ENCODE measurements around the gene SOBP. TPM values are rescaled to one million over a fixed set of nuclear protein-coding genes. Genes with fewer than 3 reads are reported as not detected.

SOBP gene
- total RNA-seq, 1 donor from 2014 or later: 16.1 TPM

DNA sequence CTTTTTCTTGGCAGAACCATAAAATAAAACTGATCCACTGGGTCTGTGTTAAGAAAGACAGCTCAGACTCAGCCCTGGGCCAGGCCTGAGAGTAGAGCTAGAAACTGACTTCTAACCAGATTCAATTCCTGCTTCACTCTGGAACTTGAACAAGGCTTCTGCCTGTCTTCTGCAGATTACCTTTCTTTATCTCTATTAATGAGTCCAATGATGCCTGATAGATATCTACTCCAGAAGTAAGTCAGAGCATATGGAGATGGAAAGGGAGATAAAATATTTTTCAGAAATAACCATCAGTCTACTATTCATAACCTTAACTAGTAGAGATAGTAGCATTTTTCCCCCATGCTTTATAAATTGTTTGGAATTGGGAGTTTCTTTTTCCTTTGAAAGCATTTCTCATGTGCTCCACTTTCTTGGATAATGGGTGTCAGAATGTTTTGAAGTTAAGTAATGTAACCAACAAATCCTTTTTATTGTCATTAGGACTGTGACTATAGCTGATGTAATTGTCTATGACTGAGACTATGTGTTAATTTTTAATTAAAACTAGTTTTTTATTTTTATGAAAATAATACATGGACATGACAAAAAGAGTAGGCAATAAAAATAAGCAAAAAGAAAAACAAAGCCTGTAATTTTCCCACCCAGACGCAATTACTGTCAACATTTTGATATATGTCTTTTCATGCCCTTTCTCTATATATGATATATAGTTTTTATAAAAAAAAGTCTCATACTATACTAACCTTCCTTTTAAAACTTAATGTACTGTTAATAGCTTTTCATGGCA, 7.2 kb downstream of the SOBP start:
- Mint-ChIP-seq H3K27me3 (ENCODE audit: unreplicated experiment) (no peaks in the 10 kb centered on the region), H3K36me3 (ENCODE audit: unreplicated experiment) (no peaks in the 10 kb centered on the region), H3K4me1 (ENCODE audit: low read depth, unreplicated experiment) (peaks cover 11% of the 10 kb centered on the region), H3K27ac (ENCODE audit: unreplicated experiment) (no peak overlapping the region), H3K4me3 (ENCODE audit: unreplicated experiment) (no peak overlapping the region), H3K9me3 (ENCODE audit: unreplicated experiment) (no peaks in the 10 kb centered on the region)
- TF ChIP-seq, protein P1, sequence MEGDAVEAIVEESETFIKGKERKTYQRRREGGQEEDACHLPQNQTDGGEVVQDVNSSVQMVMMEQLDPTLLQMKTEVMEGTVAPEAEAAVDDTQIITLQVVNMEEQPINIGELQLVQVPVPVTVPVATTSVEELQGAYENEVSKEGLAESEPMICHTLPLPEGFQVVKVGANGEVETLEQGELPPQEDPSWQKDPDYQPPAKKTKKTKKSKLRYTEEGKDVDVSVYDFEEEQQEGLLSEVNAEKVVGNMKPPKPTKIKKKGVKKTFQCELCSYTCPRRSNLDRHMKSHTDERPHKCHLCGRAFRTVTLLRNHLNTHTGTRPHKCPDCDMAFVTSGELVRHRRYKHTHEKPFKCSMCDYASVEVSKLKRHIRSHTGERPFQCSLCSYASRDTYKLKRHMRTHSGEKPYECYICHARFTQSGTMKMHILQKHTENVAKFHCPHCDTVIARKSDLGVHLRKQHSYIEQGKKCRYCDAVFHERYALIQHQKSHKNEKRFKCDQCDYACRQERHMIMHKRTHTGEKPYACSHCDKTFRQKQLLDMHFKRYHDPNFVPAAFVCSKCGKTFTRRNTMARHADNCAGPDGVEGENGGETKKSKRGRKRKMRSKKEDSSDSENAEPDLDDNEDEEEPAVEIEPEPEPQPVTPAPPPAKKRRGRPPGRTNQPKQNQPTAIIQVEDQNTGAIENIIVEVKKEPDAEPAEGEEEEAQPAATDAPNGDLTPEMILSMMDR (IDR thresholded peaks at IDR 0.05; ENCODE audit: partially characterized antibody, unreplicated experiment): no peak
- DNase-seq: no peak

DNA sequence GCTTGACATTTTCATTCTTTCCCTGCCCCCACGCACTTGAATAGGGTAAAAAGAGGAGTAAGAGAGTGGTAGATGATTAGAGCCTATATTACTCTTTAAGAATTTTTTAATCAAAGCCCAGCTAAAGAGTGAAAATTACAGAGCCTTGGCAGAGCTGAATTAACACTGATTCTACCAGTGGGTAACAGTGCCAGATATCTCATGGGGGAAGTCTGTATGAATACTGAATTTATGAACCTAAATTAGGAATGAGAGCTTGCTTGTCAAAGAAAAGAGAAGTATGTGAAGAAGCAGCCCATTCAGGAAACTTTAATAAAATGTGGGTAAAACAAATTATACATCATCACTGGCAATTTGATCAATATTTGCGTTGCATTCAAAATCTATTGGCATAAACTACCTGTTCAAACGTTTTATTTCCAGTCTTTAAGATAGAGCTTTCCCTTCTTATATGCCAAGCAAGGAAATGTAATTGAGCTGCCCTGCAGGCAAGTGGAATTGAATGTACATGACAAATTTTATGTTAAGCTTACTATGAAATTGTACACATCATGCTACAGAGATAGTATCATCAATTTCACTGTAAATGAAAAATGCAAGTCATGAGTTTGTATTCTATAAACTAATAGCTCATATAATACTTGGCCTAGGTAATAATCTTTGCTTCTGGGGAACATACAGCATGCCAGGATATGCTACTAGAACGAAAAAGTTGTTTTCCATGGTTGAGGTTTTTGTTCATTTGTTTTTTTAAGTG, 14.5 kb downstream of the SOBP start:
- Mint-ChIP-seq H3K36me3 (ENCODE audit: unreplicated experiment) (peaks cover 5% of the 10 kb centered on the region), H3K4me3 (ENCODE audit: unreplicated experiment) (no peak overlapping the region), H3K27me3 (ENCODE audit: unreplicated experiment) (no peaks in the 10 kb centered on the region), H3K27ac (ENCODE audit: unreplicated experiment) (no peak overlapping the region), H3K9me3 (ENCODE audit: unreplicated experiment) (no peaks in the 10 kb centered on the region), H3K4me1 (ENCODE audit: low read depth, unreplicated experiment) (peaks cover 6% of the 10 kb centered on the region)
- DNase-seq: no peak
- TF ChIP-seq, protein P1 (IDR thresholded peaks at IDR 0.05; ENCODE audit: partially characterized antibody, unreplicated experiment): no peak

DNA sequence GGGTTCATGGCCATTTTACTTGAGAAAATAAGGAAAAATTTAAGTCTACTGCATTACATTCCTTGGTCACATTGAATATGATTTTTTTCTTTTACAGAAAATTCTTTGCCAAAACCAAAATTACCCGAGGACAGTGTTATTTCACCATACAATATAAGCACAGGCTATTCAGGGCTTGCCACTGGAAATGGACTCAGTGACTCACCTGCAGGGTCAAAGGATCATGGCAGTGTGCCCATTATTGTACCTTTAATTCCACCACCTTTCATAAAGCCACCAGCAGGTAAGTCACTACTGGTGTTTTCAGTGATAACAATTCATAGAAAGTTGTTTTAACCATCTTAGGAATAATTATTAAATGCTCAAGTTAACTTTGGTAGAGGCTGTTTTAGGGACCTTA, 16.2 kb downstream of the SOBP start:
- TF ChIP-seq, protein P1 (IDR thresholded peaks at IDR 0.05; ENCODE audit: partially characterized antibody, unreplicated experiment): no peak
- H3K36me3 Mint-ChIP-seq (ENCODE audit: unreplicated experiment): peaks cover 5% of the 10 kb centered on the region
- H3K4me3 Mint-ChIP-seq (ENCODE audit: unreplicated experiment): no peak overlapping the region
- no peak overlapping the region for H3K27ac Mint-ChIP-seq (ENCODE audit: unreplicated experiment)
- DNase-seq: no peak
- no peaks in the 10 kb centered on the region for H3K9me3 Mint-ChIP-seq (ENCODE audit: unreplicated experiment)
- no peaks in the 10 kb centered on the region for H3K27me3 Mint-ChIP-seq (ENCODE audit: unreplicated experiment)
- peaks cover 6% of the 10 kb centered on the region for H3K4me1 Mint-ChIP-seq (ENCODE audit: low read depth, unreplicated experiment)

DNA sequence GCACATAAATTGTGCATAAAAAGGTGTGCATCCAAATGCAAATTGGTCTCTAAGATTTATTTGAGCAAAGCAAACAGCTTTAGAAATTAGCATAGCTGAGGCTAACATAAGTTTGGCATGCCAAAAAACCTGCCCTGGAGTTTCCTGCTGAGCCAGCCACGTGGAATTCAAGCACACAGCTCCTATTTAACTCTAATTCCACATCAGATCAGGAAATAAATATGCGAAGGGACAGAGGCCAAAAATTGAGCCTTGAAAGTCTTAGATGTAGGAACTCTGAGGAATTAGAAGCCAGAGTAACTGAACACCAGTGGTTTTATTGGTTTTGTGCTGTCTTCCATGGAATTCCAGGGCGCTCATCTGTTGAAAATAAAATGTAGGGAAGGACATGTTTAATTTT, 19.6 kb downstream of the SOBP start:
- no peak for DNase-seq
- Mint-ChIP-seq H3K4me3 (ENCODE audit: unreplicated experiment) (no peak overlapping the region), H3K27me3 (ENCODE audit: unreplicated experiment) (peaks cover 3% of the 10 kb centered on the region), H3K4me1 (ENCODE audit: low read depth, unreplicated experiment) (no peaks in the 10 kb centered on the region), H3K27ac (ENCODE audit: unreplicated experiment) (no peak overlapping the region), H3K36me3 (ENCODE audit: unreplicated experiment) (peaks cover 5% of the 10 kb centered on the region), H3K9me3 (ENCODE audit: unreplicated experiment) (no peaks in the 10 kb centered on the region)
- TF ChIP-seq, protein P1 (IDR thresholded peaks at IDR 0.05; ENCODE audit: partially characterized antibody, unreplicated experiment): no peak

DNA sequence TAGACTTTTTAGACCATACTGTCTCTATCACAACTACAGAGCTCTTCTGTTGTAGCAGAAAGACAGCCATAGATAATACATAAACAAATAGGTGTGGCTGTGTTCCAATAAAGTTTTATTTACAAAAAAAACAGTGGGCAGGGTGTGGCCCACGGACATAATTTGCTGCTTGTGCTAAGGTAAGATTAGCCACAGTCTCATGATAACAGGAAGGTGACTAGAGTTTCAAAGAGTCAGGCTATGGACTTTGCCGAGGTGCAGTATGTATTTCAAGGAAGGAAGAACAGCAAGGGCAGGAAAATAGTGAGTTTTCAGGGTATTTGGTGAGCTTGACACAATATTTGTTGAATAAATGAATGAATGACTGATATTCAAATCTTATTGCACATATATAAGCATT, 20.2 kb downstream of the SOBP start:
- Mint-ChIP-seq H3K9me3 (ENCODE audit: unreplicated experiment) (no peaks in the 10 kb centered on the region), H3K4me3 (ENCODE audit: unreplicated experiment) (no peak overlapping the region), H3K4me1 (ENCODE audit: low read depth, unreplicated experiment) (no peaks in the 10 kb centered on the region), H3K36me3 (ENCODE audit: unreplicated experiment) (peaks cover 11% of the 10 kb centered on the region), H3K27me3 (ENCODE audit: unreplicated experiment) (peaks cover 3% of the 10 kb centered on the region), H3K27ac (ENCODE audit: unreplicated experiment) (no peak overlapping the region)
- DNase-seq: no peak
- TF ChIP-seq, protein P1 (IDR thresholded peaks at IDR 0.05; ENCODE audit: partially characterized antibody, unreplicated experiment): no peak
